ENCODE data around the gene GNA15.

DNA sequence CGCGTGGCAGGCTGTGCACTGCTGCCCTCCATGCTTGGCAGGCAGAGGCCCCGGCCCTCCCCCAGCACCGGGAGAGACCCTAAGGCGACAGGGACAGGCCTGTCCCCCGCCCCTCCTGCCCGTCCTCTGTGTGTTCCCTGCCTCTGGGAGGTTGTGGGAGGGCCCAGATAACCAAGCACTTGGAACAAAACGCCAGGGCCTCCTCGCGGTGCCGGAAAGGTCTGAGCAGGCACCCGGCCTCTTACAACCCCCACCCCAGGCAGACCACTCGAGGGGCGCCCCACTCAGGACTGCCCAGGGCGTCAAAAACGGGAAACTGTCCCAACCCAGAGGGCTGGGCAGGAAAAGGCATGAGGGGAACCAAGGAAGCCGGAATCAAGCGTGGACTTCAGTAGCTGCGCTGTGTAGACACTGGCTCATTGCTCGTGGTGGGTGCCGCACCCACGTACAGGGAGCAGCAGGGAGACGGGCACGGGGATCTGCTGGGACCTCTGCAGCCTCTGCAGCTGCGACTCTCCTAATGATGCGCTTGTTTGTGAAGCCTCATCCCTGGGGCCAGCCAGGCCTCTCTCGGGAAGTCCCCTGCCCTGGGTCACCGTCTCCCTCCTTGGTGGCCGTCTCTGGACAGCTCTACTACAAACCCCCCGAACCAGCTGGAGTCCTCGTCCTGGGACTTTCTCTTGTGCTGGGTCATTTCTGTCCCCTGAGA lies 21.7 kb upstream of the GNA15 start:
- TF ChIP-seq, protein P1, sequence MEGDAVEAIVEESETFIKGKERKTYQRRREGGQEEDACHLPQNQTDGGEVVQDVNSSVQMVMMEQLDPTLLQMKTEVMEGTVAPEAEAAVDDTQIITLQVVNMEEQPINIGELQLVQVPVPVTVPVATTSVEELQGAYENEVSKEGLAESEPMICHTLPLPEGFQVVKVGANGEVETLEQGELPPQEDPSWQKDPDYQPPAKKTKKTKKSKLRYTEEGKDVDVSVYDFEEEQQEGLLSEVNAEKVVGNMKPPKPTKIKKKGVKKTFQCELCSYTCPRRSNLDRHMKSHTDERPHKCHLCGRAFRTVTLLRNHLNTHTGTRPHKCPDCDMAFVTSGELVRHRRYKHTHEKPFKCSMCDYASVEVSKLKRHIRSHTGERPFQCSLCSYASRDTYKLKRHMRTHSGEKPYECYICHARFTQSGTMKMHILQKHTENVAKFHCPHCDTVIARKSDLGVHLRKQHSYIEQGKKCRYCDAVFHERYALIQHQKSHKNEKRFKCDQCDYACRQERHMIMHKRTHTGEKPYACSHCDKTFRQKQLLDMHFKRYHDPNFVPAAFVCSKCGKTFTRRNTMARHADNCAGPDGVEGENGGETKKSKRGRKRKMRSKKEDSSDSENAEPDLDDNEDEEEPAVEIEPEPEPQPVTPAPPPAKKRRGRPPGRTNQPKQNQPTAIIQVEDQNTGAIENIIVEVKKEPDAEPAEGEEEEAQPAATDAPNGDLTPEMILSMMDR (IDR thresholded peaks at IDR 0.05; ENCODE audit: poor library complexity), result no peak
- no peak for TF ChIP-seq EZH2phosphoT487 (IDR thresholded peaks at IDR 0.05; ENCODE audit: low read depth, severe bottlenecking, unreplicated experiment)
- TF ChIP-seq EZH2 (IDR thresholded peaks at IDR 0.05; ENCODE audit: borderline replicate concordance), result no peak
